Activated T-helper 1 cell treated with anti-CD3 and anti-CD28 coated beads, Interleukin-12 subunit alpha, Interleukin-12 subunit beta, Interleukin-2, Interleukin-4 antibody, amounts not matched to agents 30 ng/mL and 10 ng/mL and 1 ng/mL, durations not matched to agents 14 hours and 24 hours and 36 hours (primary cell): Measurements from ENCODE around the gene SPANXD. TPM values are rescaled to one million over a fixed set of nuclear protein-coding genes. Genes with fewer than 3 reads are reported as not detected.
"Not testable (repeated sequence)": the region's sequence is repeated elsewhere in the genome, so short reads cannot be mapped to it uniquely, and the experiment has no call there.

ENCODE experiments used
- DNase-seq: peaks from one replicate; pipeline ENCODE4 v3.0.0; 2021; ENCODE audit warnings: low spot score
- H3K27ac Mint-ChIP-seq: one replicate; pipeline ENCODE4 v1.8.0; 2021; ENCODE audit warnings: mild to moderate bottlenecking, mixed read lengths
- H3K27me3 Mint-ChIP-seq: one replicate; pipeline ENCODE4 v1.8.0; 2022; ENCODE audit warnings: mild to moderate bottlenecking, moderate library complexity, mixed read lengths; ENCODE audit not compliant: insufficient read depth
- H3K36me3 Mint-ChIP-seq: one replicate; pipeline ENCODE4 v1.8.0; 2021; ENCODE audit warnings: low read depth, mixed read lengths
- H3K4me1 Mint-ChIP-seq: one replicate; pipeline ENCODE4 v1.8.0; 2021; ENCODE audit warnings: low read depth, mixed read lengths
- H3K4me3 Mint-ChIP-seq: one replicate; pipeline ENCODE4 v1.8.0; 2021; ENCODE audit warnings: mild to moderate bottlenecking, moderate library complexity, mixed read lengths
- H3K9me3 Mint-ChIP-seq: one replicate; pipeline ENCODE4 v1.8.0; 2021; ENCODE audit warnings: mixed read lengths
- intact Hi-C: fragments of 100-400 bp; cut with micrococcal nuclease; formaldehyde crosslinking; loops from one replicate; pipeline ENCODE4 v1.15.1; 2024
- total RNA-seq: library from RNA; stranded (reverse); gene quantifications from 2 replicates; pipeline ENCODE4 v1.2.3, GENCODE V29; 2022

SPANXD gene
- not detected in 2 replicates for total RNA-seq

GRCh38 chrX:141698639-141699038 is at the start of gene SPANXD:
SPANXD (minus strand) TSS chrX:141698739; CDS start chrX:141698405, 334 bp downstream.
- H3K9me3 Mint-ChIP-seq, DNase-seq, H3K27ac Mint-ChIP-seq, H3K4me3 Mint-ChIP-seq, H3K4me1 Mint-ChIP-seq, intact Hi-C loops, H3K27me3 Mint-ChIP-seq, H3K36me3 Mint-ChIP-seq: not testable (repeated sequence)

- Mint-ChIP-seq H3K4me1 (no peaks in the 10 kb centered on the region), H3K9me3 (no peaks in the 10 kb centered on the region), H3K36me3 (no peaks in the 10 kb centered on the region), H3K27me3 (no peaks in the 10 kb centered on the region), H3K4me3 (no peak overlapping the region), H3K27ac (no peak overlapping the region)
- no peak for DNase-seq
- intact Hi-C loops, result no loop called here
Measured at GRCh38 chrX:141742666-141743065, 44.1 kb upstream of the SPANXD start.

- no peak overlapping the region for H3K27ac Mint-ChIP-seq
- H3K9me3 Mint-ChIP-seq, result peaks cover 3% of the 10 kb centered on the region
- no peak overlapping the region for H3K4me3 Mint-ChIP-seq
- no peaks in the 10 kb centered on the region for H3K36me3 Mint-ChIP-seq
- no peaks in the 10 kb centered on the region for H3K27me3 Mint-ChIP-seq
- intact Hi-C loops, result no loop called here
- no peak for DNase-seq
- no peaks in the 10 kb centered on the region for H3K4me1 Mint-ChIP-seq
Measured at GRCh38 chrX:141736656-141737055, 38.1 kb upstream of the SPANXD start.

GRCh38 chrX:141733371-141733770 is 34.8 kb upstream of the SPANXD start:
- no peak overlapping the region for H3K4me3 Mint-ChIP-seq
- peaks cover 3% of the 10 kb centered on the region for H3K9me3 Mint-ChIP-seq
- H3K36me3 Mint-ChIP-seq, result no peaks in the 10 kb centered on the region
- no peaks in the 10 kb centered on the region for H3K4me1 Mint-ChIP-seq
- intact Hi-C loops, result no loop called here
- DNase-seq, result no peak
- no peaks in the 10 kb centered on the region for H3K27me3 Mint-ChIP-seq
- no peak overlapping the region for H3K27ac Mint-ChIP-seq

- intact Hi-C loops, result no loop called here
- Mint-ChIP-seq H3K27me3 (no peaks in the 10 kb centered on the region), H3K4me1 (no peaks in the 10 kb centered on the region), H3K36me3 (no peaks in the 10 kb centered on the region), H3K27ac (no peak overlapping the region), H3K9me3 (peaks cover 3% of the 10 kb centered on the region), H3K4me3 (no peak overlapping the region)
- no peak for DNase-seq
Measured at GRCh38 chrX:141732031-141732430, 33.5 kb upstream of the SPANXD start.

- Mint-ChIP-seq H3K27me3 (no peaks in the 10 kb centered on the region), H3K27ac (no peak overlapping the region), H3K36me3 (no peaks in the 10 kb centered on the region), H3K4me3 (no peak overlapping the region), H3K4me1 (no peaks in the 10 kb centered on the region), H3K9me3 (peaks cover 5% of the 10 kb centered on the region)
- intact Hi-C loops, result no loop called here
- DNase-seq, result no peak
Measured at GRCh38 chrX:141724186-141724585, 25.6 kb upstream of the SPANXD start.

- Mint-ChIP-seq H3K4me3 (no peak overlapping the region), H3K36me3 (no peaks in the 10 kb centered on the region), H3K9me3 (no peaks in the 10 kb centered on the region), H3K27me3 (no peaks in the 10 kb centered on the region), H3K4me1 (no peaks in the 10 kb centered on the region), H3K27ac (no peak overlapping the region)
- intact Hi-C loops, result no loop called here
- DNase-seq, result no peak
Measured at GRCh38 chrX:141714680-141715079, 16.1 kb upstream of the SPANXD start.

GRCh38 chrX:141701072-141701471 is 2.5 kb upstream of the SPANXD start:
- Mint-ChIP-seq H3K4me1 (no peaks in the 10 kb centered on the region), H3K9me3 (peaks cover 8% of the 10 kb centered on the region), H3K27ac (no peak overlapping the region), H3K36me3 (no peaks in the 10 kb centered on the region), H3K27me3 (no peaks in the 10 kb centered on the region), H3K4me3 (no peak overlapping the region)
- DNase-seq, result no peak
- intact Hi-C loops, result no loop called here

GRCh38 chrX:141673946-141674345 is 24.6 kb downstream of the SPANXD start:
- intact Hi-C loops, result no loop called here
- H3K27ac Mint-ChIP-seq, result no peak overlapping the region
- no peaks in the 10 kb centered on the region for H3K27me3 Mint-ChIP-seq
- H3K36me3 Mint-ChIP-seq, result no peaks in the 10 kb centered on the region
- H3K9me3 Mint-ChIP-seq, result peaks cover 4% of the 10 kb centered on the region
- no peak overlapping the region for H3K4me3 Mint-ChIP-seq
- no peak for DNase-seq
- no peaks in the 10 kb centered on the region for H3K4me1 Mint-ChIP-seq

- Mint-ChIP-seq H3K27me3 (no peaks in the 10 kb centered on the region), H3K9me3 (no peaks in the 10 kb centered on the region), H3K4me1 (no peaks in the 10 kb centered on the region), H3K36me3 (no peaks in the 10 kb centered on the region), H3K4me3 (no peak overlapping the region), H3K27ac (no peak overlapping the region)
- no peak for DNase-seq
- intact Hi-C loops, result no loop called here
Measured at GRCh38 chrX:141669689-141670088, 28.9 kb downstream of the SPANXD start.

- no peak for DNase-seq
- Mint-ChIP-seq H3K27ac (no peak overlapping the region), H3K4me3 (no peak overlapping the region), H3K36me3 (no peaks in the 10 kb centered on the region), H3K27me3 (no peaks in the 10 kb centered on the region), H3K4me1 (no peaks in the 10 kb centered on the region), H3K9me3 (no peaks in the 10 kb centered on the region)
- intact Hi-C loops, result no loop called here
Measured at GRCh38 chrX:141668371-141668770, 30.2 kb downstream of the SPANXD start.

- Mint-ChIP-seq H3K27me3 (no peaks in the 10 kb centered on the region), H3K4me3 (no peak overlapping the region), H3K36me3 (no peaks in the 10 kb centered on the region), H3K9me3 (no peaks in the 10 kb centered on the region), H3K27ac (no peak overlapping the region), H3K4me1 (no peaks in the 10 kb centered on the region)
- intact Hi-C loops, result no loop called here
- no peak for DNase-seq
Measured at GRCh38 chrX:141662781-141663180, 35.8 kb downstream of the SPANXD start.

- Mint-ChIP-seq H3K4me3 (no peak overlapping the region), H3K36me3 (no peaks in the 10 kb centered on the region), H3K4me1 (no peaks in the 10 kb centered on the region), H3K27me3 (no peaks in the 10 kb centered on the region), H3K9me3 (no peaks in the 10 kb centered on the region), H3K27ac (no peak overlapping the region)
- intact Hi-C loops, result no loop called here
- DNase-seq, result no peak
Measured at GRCh38 chrX:141652286-141652685, 46.3 kb downstream of the SPANXD start.
